H9 (cell line): Measurements from ENCODE around the gene ITIH2. TPM values are rescaled to one million over a fixed set of nuclear protein-coding genes. Genes with fewer than 3 reads are reported as not detected.

Experiments
- DNase-seq: peaks from one replicate; pipeline ENCODE4 v3.0.0-alpha.2; 2017
- H2AFZ ChIP-seq: one replicate; pipeline ENCODE4 v1.6.1; 2013; ENCODE audit warnings: mild to moderate bottlenecking, low read length, control low read depth, moderate library complexity
- H2AK5ac ChIP-seq: 2 replicates; pipeline ENCODE4 v1.6.1; 2013; ENCODE audit warnings: low read length, control low read depth, mixed read lengths; ENCODE audit not compliant: insufficient read length
- H2BK120ac ChIP-seq: one replicate; pipeline ENCODE4 v1.6.1; 2013; ENCODE audit warnings: low read depth, mild to moderate bottlenecking, low read length, control low read depth, inconsistent platforms; ENCODE audit not compliant: poor library complexity, severe bottlenecking
- H2BK12ac ChIP-seq: 2 replicates; pipeline ENCODE4 v1.6.1; 2013; ENCODE audit warnings: low read length, control low read depth, mixed read lengths, low read depth; ENCODE audit not compliant: insufficient read length
- H2BK15ac ChIP-seq: 2 replicates; pipeline ENCODE4 v1.6.1; 2013; ENCODE audit warnings: low read depth, low read length, control low read depth
- H2BK20ac ChIP-seq: one replicate; pipeline ENCODE4 v1.6.1; 2013; ENCODE audit warnings: low read depth, mild to moderate bottlenecking, low read length, control low read depth, inconsistent platforms; ENCODE audit not compliant: poor library complexity, severe bottlenecking
- H2BK5ac ChIP-seq: 2 replicates; pipeline ENCODE4 v1.6.1; 2013; ENCODE audit warnings: low read length, control low read depth, mixed read lengths; ENCODE audit not compliant: insufficient read length
- H3K14ac ChIP-seq: 2 replicates; pipeline ENCODE4 v1.6.1; 2013; ENCODE audit warnings: low read length, control low read depth; ENCODE audit not compliant: insufficient read depth
- H3K18ac ChIP-seq: 2 replicates; pipeline ENCODE4 v1.6.1; 2013; ENCODE audit warnings: low read depth, mild to moderate bottlenecking, mixed read lengths, low read length, control low read depth; ENCODE audit not compliant: insufficient read length
- H3K23ac ChIP-seq: 2 replicates; pipeline ENCODE4 v1.6.1; 2013; ENCODE audit warnings: low read length, control low read depth, mixed read lengths, low read depth; ENCODE audit not compliant: insufficient read length
- H3K23me2 ChIP-seq: 2 replicates; pipeline ENCODE4 v1.6.1; 2013; ENCODE audit warnings: low read depth, mild to moderate bottlenecking, mixed read lengths, low read length, control low read depth; ENCODE audit not compliant: insufficient read length, poor library complexity, severe bottlenecking
- H3K27ac ChIP-seq: 2 replicates; pipeline ENCODE4 v1.5.1; 2013; ENCODE audit warnings: low read length, control low read depth, mixed read lengths, low read depth; ENCODE audit not compliant: insufficient read length
- H3K27me3 ChIP-seq: 2 replicates; pipeline ENCODE4 v1.6.1; 2013; ENCODE audit warnings: low read length, control low read depth, inconsistent platforms; ENCODE audit not compliant: insufficient read depth
- H3K4ac ChIP-seq: 2 replicates; pipeline ENCODE4 v1.6.1; 2013; ENCODE audit warnings: low read depth, mild to moderate bottlenecking, control low read depth, inconsistent platforms, low read length, moderate library complexity
- H3K4me1 ChIP-seq: 2 replicates; pipeline ENCODE4 v1.6.1; 2013; ENCODE audit warnings: low read length, control low read depth, inconsistent platforms; ENCODE audit not compliant: insufficient read depth
- H3K4me2 ChIP-seq: 2 replicates; pipeline ENCODE4 v1.6.1; 2013; ENCODE audit warnings: low read length, control low read depth, mixed read lengths; ENCODE audit not compliant: insufficient read length, insufficient read depth
- H3K56ac ChIP-seq: 2 replicates; pipeline ENCODE4 v1.6.1; 2013; ENCODE audit warnings: low read depth, mild to moderate bottlenecking, mixed read lengths, low read length, control low read depth; ENCODE audit not compliant: insufficient read length
- H3K79me1 ChIP-seq: 2 replicates; pipeline ENCODE4 v1.6.1; 2013; ENCODE audit warnings: low read depth, mild to moderate bottlenecking, moderate library complexity, low read length, control low read depth, inconsistent platforms; ENCODE audit not compliant: insufficient read depth, poor library complexity, severe bottlenecking
- H3K79me2 ChIP-seq: 2 replicates; pipeline ENCODE4 v1.6.1; 2013; ENCODE audit warnings: low read length, control low read depth, inconsistent platforms; ENCODE audit not compliant: insufficient read depth
- H3K9ac ChIP-seq: 2 replicates; pipeline ENCODE4 v1.6.1; 2013; ENCODE audit warnings: low read length, control low read depth, mixed read lengths; ENCODE audit not compliant: insufficient read length; ENCODE audit errors: extremely low read depth
- H3K9me3 ChIP-seq: one replicate; pipeline ENCODE4 v1.6.1; 2013; ENCODE audit warnings: low read depth, low read length, inconsistent platforms; ENCODE audit not compliant: control insufficient read depth
- H3T11ph ChIP-seq: one replicate; pipeline ENCODE4 v1.6.1; 2013; ENCODE audit warnings: mild to moderate bottlenecking, low read length, control low read depth, inconsistent platforms
- H4K20me1 ChIP-seq: one replicate; pipeline ENCODE4 v1.6.1; 2013; ENCODE audit not compliant: control insufficient read depth, insufficient read length, insufficient read depth
- H4K5ac ChIP-seq: 2 replicates; pipeline ENCODE4 v1.6.1; 2013; ENCODE audit warnings: low read depth, mild to moderate bottlenecking, mixed read lengths, low read length, control low read depth; ENCODE audit not compliant: insufficient read length
- H4K8ac ChIP-seq: replicated peaks from 2 replicates; pipeline ENCODE4 v1.6.1; 2013; ENCODE audit warnings: low read length, control low read depth, mixed read lengths, low read depth; ENCODE audit not compliant: insufficient read length
- H4K91ac ChIP-seq: 2 replicates; pipeline ENCODE4 v1.6.1; 2013; ENCODE audit warnings: low read depth, mild to moderate bottlenecking, moderate library complexity, mixed read lengths, low read length, control low read depth; ENCODE audit not compliant: insufficient read length
- H3K27ac Mint-ChIP-seq, 3 experiments: 2 replicates in 2 of 3; 3 replicates in 1 of 3; pipeline ENCODE4 v1.8.0; 2020 to 2021; ENCODE audit warnings: mixed read lengths in 3 of 3, mild to moderate bottlenecking in 1 of 3, moderate library complexity in 1 of 3
- H3K27me3 Mint-ChIP-seq: 2 replicates; pipeline ENCODE4 v1.8.0; 2021; ENCODE audit warnings: low read depth, mild to moderate bottlenecking, moderate library complexity, mixed read lengths
- H3K36me3 Mint-ChIP-seq, 3 experiments: 2 replicates in 2 of 3; 3 replicates in 1 of 3; pipeline ENCODE4 v1.8.0; 2020 to 2021; ENCODE audit warnings: low read depth in 3 of 3, mixed read lengths in 3 of 3; ENCODE audit not compliant: insufficient read depth in 1 of 3
- H3K4me1 Mint-ChIP-seq, 2 experiments: 2 replicates each; pipeline ENCODE4 v1.8.0; 2020; ENCODE audit warnings: mixed read lengths in 2 of 2
- H3K4me3 Mint-ChIP-seq, 2 experiments: 2 replicates in 1 of 2; 3 replicates in 1 of 2; pipeline ENCODE4 v1.8.0; 2020 to 2021; ENCODE audit warnings: mild to moderate bottlenecking in 2 of 2, mixed read lengths in 2 of 2, moderate library complexity in 1 of 2
- H3K9me3 Mint-ChIP-seq, 2 experiments: 2 replicates in 1 of 2; 3 replicates in 1 of 2; pipeline ENCODE4 v1.8.0; 2020; ENCODE audit warnings: mild to moderate bottlenecking in 2 of 2, mixed read lengths in 2 of 2, moderate library complexity in 1 of 2
- CTCF ChIP-seq: fragments of 200-600 bp; sonication (generic); conservative IDR thresholded peaks from 3 replicates; pipeline ENCODE4 v1.8.0; 2021; ENCODE audit warnings: antibody characterized with exemption, mild to moderate bottlenecking
- WGBS: extraction: QIAGEN DNeasy Blood & Tissue Kit; methylation state at CpG from one replicate; pipeline ENCODE4 v1.1.7; 2013; ENCODE audit warnings: missing lambda C conversion rate, low lambda C conversion rate, mixed read lengths; ENCODE audit not compliant: insufficient read length; ENCODE audit errors: extremely low coverage; 5-methylcytosine and 5-hydroxymethylcytosine counted together
- total RNA-seq: library from RNA; stranded (reverse); gene quantifications from 2 replicates; pipeline ENCODE4 v1.2.1, GENCODE V29; 2021

The ITIH2 gene
- total RNA-seq, 1 experiment from 2014 or later = not detected

- H4K91ac ChIP-seq = no peak overlapping the region
These were observed 49.1 kb downstream of the ITIH2 start for GRCh38 chr10:7752251-7752650.

More at GRCh38 chr10:7752251-7752650, 49.1 kb downstream of the ITIH2 start:
- no peak overlapping the region for H3K14ac ChIP-seq
- H3K27me3 ChIP-seq = no peaks in the 10 kb centered on the region
- H3K4me2 ChIP-seq = no peak overlapping the region
- no peak overlapping the region for H4K5ac ChIP-seq
- no peak overlapping the region for H2AK5ac ChIP-seq
- TF ChIP-seq CTCF = no peak
- no peak overlapping the region for H2BK15ac ChIP-seq
- Mint-ChIP-seq H3K27ac (no peak overlapping the region), H3K27me3 (no peaks in the 10 kb centered on the region), H3K9me3 (no peaks in the 10 kb centered on the region), H3K4me3 (no peak overlapping the region), H3K36me3 (peaks cover 23 to 44% (median 42%) of the 10 kb centered on the region in 3 experiments), H3K4me1 (no peaks in the 10 kb centered on the region)
- H2AFZ ChIP-seq = no peak overlapping the region
- no peaks in the 10 kb centered on the region for H3K79me2 ChIP-seq
- no peaks in the 10 kb centered on the region for H3K9me3 ChIP-seq
- H3K27ac ChIP-seq = no peak overlapping the region
- no peak overlapping the region for H3T11ph ChIP-seq
- no peak overlapping the region for H3K9ac ChIP-seq
- H3K79me1 ChIP-seq = no peaks in the 10 kb centered on the region
- H3K4me1 ChIP-seq = no peaks in the 10 kb centered on the region
- H3K23ac ChIP-seq = no peak overlapping the region
- no peak overlapping the region for H2BK120ac ChIP-seq
- H3K18ac ChIP-seq = no peak overlapping the region
- H3K23me2 ChIP-seq = no peaks in the 10 kb centered on the region
- no peak overlapping the region for H2BK12ac ChIP-seq
- H2BK5ac ChIP-seq = no peak overlapping the region
- no peaks in the 10 kb centered on the region for H4K20me1 ChIP-seq
- no peak overlapping the region for H3K56ac ChIP-seq
- H2BK20ac ChIP-seq = no peak overlapping the region
- no peak overlapping the region for H4K8ac ChIP-seq
- H3K4ac ChIP-seq = no peak overlapping the region
- WGBS = no CpG with 5 or more reads among the region's 6 CpGs
- no peak for DNase-seq
